ENCODE measurements around the gene INPP4B.

INPP4B gene

GRCh38 chr4:142846108-142846728 lies at the start of gene INPP4B:
INPP4B (minus strand) TSS chr4:142846301.
- Histone ChIP-seq H3K4me3 (ENCODE audit: low read length) (peak within 1 kb of the TSS; percentile 57), H3K4me1 (ENCODE audit: insufficient read depth, low read length) (peaks cover 12% of the 10 kb centered on the region), H3K9me3 (ENCODE audit: low read length) (no peaks in the 10 kb centered on the region), H3K36me3 (ENCODE audit: insufficient read depth, low read length) (no peaks in the 10 kb centered on the region), H3K27me3 (ENCODE audit: insufficient read depth, low read length) (peaks cover 15% of the 10 kb centered on the region), H2AFZ (ENCODE audit: low read depth, low read length) (peak within 1 kb of the TSS; percentile 94)

DNA sequence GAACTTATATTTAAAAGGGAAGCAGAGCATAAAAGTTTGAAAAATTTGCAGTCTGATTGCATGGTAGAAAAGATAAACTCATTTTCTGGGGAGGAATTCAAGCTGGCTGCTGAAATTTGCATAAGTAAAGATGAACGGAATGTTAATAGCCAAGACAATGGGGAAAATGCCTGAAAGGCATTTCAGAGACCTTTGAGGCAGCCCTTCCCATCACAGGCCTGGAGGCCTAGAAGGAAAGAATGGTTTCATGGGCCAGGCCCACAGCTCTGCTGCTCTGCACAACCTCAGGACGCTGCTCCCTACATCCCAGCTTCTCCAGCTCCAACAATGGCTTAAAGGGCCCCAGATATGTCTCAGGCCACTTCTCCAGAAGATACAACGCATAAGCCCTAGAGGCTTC lies 46.9 kb upstream of the INPP4B start:
- no peak overlapping the region for H3K4me3 ChIP-seq (ENCODE audit: low read length)
- no peaks in the 10 kb centered on the region for H3K27me3 ChIP-seq (ENCODE audit: insufficient read depth, low read length)
- no peak overlapping the region for H2AFZ ChIP-seq (ENCODE audit: low read depth, low read length)
- peaks cover 4% of the 10 kb centered on the region for H3K9me3 ChIP-seq (ENCODE audit: low read length)
- H3K36me3 ChIP-seq (ENCODE audit: insufficient read depth, low read length), result no peaks in the 10 kb centered on the region
- H3K4me1 ChIP-seq (ENCODE audit: insufficient read depth, low read length), result no peaks in the 10 kb centered on the region

DNA sequence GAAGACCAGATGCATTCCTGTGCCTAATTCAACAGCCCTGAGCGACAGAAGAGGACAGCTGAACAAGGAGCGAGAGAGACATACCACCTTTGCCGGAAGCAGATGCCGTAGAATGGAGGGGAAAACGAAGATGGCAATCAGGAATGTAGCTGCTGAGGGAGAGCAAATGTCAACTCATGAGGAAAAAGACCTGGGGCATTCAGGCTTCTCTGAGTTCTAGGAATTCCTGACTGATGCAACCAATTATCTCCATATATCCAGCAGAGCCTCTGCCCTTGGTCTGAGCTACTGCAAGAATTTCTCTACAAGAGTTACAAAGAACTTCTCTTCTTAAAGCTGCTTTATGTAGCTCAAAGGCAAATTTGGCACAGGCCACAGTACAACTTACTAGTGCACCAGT lies 40.5 kb upstream of the INPP4B start:
- Histone ChIP-seq H3K27me3 (ENCODE audit: insufficient read depth, low read length) (no peaks in the 10 kb centered on the region), H3K4me1 (ENCODE audit: insufficient read depth, low read length) (no peaks in the 10 kb centered on the region), H3K9me3 (ENCODE audit: low read length) (no peaks in the 10 kb centered on the region), H3K4me3 (ENCODE audit: low read length) (no peak overlapping the region), H3K36me3 (ENCODE audit: insufficient read depth, low read length) (no peaks in the 10 kb centered on the region), H2AFZ (ENCODE audit: low read depth, low read length) (no peak overlapping the region)

DNA sequence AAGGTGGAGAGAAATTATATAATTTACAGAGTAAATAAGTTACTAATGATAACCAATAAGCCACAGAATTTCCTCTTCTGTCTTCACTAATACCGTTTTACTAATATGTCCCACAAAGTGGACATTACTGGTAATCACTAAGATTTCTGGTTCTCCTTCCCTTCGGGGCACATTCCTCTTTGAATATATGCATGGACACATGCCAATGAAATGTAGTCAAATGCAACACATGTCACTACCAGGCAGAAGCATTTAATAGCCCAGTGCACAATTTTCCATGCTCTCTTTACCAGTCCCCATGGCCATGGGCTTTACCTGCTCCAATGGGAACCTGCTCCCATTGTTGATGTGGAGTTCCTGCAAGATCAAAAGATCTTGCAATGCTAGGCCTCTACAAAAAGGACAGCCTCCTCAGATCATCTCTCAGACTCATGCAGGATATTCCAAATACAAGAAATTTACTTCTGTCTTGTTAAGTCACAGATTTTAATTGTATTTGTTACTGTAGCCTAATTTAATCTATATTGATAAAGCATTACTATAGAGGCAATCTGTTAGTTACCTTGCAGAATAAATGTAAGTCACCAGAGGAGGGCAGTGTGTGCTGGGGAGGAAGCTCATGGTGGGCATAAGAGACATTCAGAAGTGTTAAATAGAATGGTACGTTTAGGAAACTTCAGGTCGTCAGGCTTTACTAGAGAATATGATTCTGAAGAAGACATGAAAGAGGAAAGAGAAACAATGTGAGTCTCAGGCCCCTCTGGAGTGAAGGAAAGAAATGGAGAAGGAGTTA lies 37.1 kb upstream of the INPP4B start:
- H3K4me1 ChIP-seq (ENCODE audit: insufficient read depth, low read length), result no peaks in the 10 kb centered on the region
- H2AFZ ChIP-seq (ENCODE audit: low read depth, low read length), result no peak overlapping the region
- H3K27me3 ChIP-seq (ENCODE audit: insufficient read depth, low read length), result no peaks in the 10 kb centered on the region
- H3K4me3 ChIP-seq (ENCODE audit: low read length), result no peak overlapping the region
- H3K36me3 ChIP-seq (ENCODE audit: insufficient read depth, low read length), result no peaks in the 10 kb centered on the region
- no peaks in the 10 kb centered on the region for H3K9me3 ChIP-seq (ENCODE audit: low read length)

- Histone ChIP-seq H3K36me3 (ENCODE audit: insufficient read depth, low read length) (no peaks in the 10 kb centered on the region), H3K9me3 (ENCODE audit: low read length) (no peaks in the 10 kb centered on the region), H3K4me1 (ENCODE audit: insufficient read depth, low read length) (no peaks in the 10 kb centered on the region), H3K4me3 (ENCODE audit: low read length) (no peak overlapping the region), H2AFZ (ENCODE audit: low read depth, low read length) (no peak overlapping the region), H3K27me3 (ENCODE audit: insufficient read depth, low read length) (no peaks in the 10 kb centered on the region)
Measured at GRCh38 chr4:142882159-142882558, 36.1 kb upstream of the INPP4B start.

DNA sequence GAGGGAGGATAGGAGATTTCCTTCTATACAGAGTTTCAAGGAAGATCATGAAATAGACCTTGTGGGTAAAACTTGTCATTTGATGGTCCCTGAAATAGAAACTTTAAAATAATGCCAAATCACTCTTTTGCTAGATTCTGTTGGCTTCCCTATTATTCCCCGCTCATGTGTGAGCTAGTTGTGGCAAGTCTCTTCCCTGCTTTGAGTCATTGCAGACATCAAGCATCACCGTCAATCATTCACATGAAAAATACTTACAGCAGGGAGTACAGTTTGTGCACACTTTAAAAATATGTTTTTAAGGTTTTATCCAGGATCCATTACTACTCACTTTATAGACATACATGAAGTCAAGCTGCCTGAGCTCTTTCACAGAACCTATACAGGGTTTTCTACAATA lies 35.2 kb upstream of the INPP4B start:
- Histone ChIP-seq H3K36me3 (ENCODE audit: insufficient read depth, low read length) (no peaks in the 10 kb centered on the region), H3K4me3 (ENCODE audit: low read length) (no peak overlapping the region), H3K27me3 (ENCODE audit: insufficient read depth, low read length) (no peaks in the 10 kb centered on the region), H3K9me3 (ENCODE audit: low read length) (no peaks in the 10 kb centered on the region), H3K4me1 (ENCODE audit: insufficient read depth, low read length) (no peaks in the 10 kb centered on the region), H2AFZ (ENCODE audit: low read depth, low read length) (no peak overlapping the region)

DNA sequence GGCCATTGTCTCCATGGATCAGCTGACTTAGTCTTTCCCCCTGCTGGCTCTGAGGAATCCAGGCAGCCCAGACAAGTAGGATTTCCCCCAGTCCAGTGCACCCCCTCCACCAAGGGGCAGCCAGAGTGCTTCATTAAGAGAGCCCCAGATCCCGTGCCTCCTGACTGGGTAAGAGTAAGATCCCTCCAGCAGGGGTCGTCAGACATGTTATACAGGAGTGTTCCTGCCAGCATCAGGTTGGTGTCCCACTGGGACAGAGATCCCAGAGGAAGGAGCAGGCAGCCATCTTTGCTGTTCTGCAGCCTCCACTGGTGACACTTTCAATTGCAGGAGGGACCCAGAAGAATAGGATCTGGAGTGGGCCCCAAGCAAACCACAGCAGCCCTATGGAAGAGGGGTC lies 29.0 kb upstream of the INPP4B start:
- no peaks in the 10 kb centered on the region for H3K4me1 ChIP-seq (ENCODE audit: insufficient read depth, low read length)
- no peak overlapping the region for H2AFZ ChIP-seq (ENCODE audit: low read depth, low read length)
- no peaks in the 10 kb centered on the region for H3K9me3 ChIP-seq (ENCODE audit: low read length)
- no peak overlapping the region for H3K4me3 ChIP-seq (ENCODE audit: low read length)
- H3K27me3 ChIP-seq (ENCODE audit: insufficient read depth, low read length), result no peaks in the 10 kb centered on the region
- H3K36me3 ChIP-seq (ENCODE audit: insufficient read depth, low read length), result no peaks in the 10 kb centered on the region

GRCh38 chr4:142874684-142875083 lies 28.6 kb upstream of the INPP4B start:
- Histone ChIP-seq H2AFZ (ENCODE audit: low read depth, low read length) (no peak overlapping the region), H3K9me3 (ENCODE audit: low read length) (no peaks in the 10 kb centered on the region), H3K36me3 (ENCODE audit: insufficient read depth, low read length) (no peaks in the 10 kb centered on the region), H3K27me3 (ENCODE audit: insufficient read depth, low read length) (no peaks in the 10 kb centered on the region), H3K4me1 (ENCODE audit: insufficient read depth, low read length) (no peaks in the 10 kb centered on the region), H3K4me3 (ENCODE audit: low read length) (no peak overlapping the region)

GRCh38 chr4:142866685-142867084 lies 20.6 kb upstream of the INPP4B start:
- Histone ChIP-seq H3K4me1 (ENCODE audit: insufficient read depth, low read length) (no peaks in the 10 kb centered on the region), H3K9me3 (ENCODE audit: low read length) (no peaks in the 10 kb centered on the region), H2AFZ (ENCODE audit: low read depth, low read length) (no peak overlapping the region), H3K27me3 (ENCODE audit: insufficient read depth, low read length) (no peaks in the 10 kb centered on the region), H3K36me3 (ENCODE audit: insufficient read depth, low read length) (no peaks in the 10 kb centered on the region), H3K4me3 (ENCODE audit: low read length) (no peak overlapping the region)

- Histone ChIP-seq H2AFZ (ENCODE audit: low read depth, low read length) (no peak overlapping the region), H3K27me3 (ENCODE audit: insufficient read depth, low read length) (no peaks in the 10 kb centered on the region), H3K4me3 (ENCODE audit: low read length) (no peak overlapping the region), H3K36me3 (ENCODE audit: insufficient read depth, low read length) (no peaks in the 10 kb centered on the region), H3K9me3 (ENCODE audit: low read length) (no peaks in the 10 kb centered on the region), H3K4me1 (ENCODE audit: insufficient read depth, low read length) (no peaks in the 10 kb centered on the region)
Measured at GRCh38 chr4:142861351-142861750, 15.2 kb upstream of the INPP4B start.

DNA sequence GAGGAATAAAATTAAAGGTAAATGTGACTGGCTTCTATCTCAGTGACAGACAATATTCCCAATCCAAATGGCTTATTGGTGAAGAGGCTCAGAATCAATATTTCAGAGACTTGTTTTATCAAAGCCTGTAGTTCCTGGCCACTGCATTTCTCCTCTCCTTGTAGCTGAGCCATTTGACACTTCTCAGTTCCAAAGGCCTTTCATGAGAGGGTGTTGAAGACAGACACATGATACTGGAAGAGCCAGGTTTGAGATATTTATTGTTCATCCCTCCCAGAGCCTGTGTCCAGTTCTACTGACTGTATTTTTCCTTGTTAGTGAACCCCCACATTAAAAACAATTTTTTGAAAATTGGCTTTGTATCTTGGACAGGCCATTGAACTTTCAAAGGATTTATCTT lies 12.9 kb upstream of the INPP4B start:
- Histone ChIP-seq H3K9me3 (ENCODE audit: low read length) (no peaks in the 10 kb centered on the region), H3K4me1 (ENCODE audit: insufficient read depth, low read length) (no peaks in the 10 kb centered on the region), H3K36me3 (ENCODE audit: insufficient read depth, low read length) (no peaks in the 10 kb centered on the region), H2AFZ (ENCODE audit: low read depth, low read length) (no peak overlapping the region), H3K4me3 (ENCODE audit: low read length) (no peak overlapping the region), H3K27me3 (ENCODE audit: insufficient read depth, low read length) (no peaks in the 10 kb centered on the region)

GRCh38 chr4:142858446-142858845 lies 12.3 kb upstream of the INPP4B start:
- Histone ChIP-seq H3K36me3 (ENCODE audit: insufficient read depth, low read length) (no peaks in the 10 kb centered on the region), H2AFZ (ENCODE audit: low read depth, low read length) (no peak overlapping the region), H3K9me3 (ENCODE audit: low read length) (no peaks in the 10 kb centered on the region), H3K4me1 (ENCODE audit: insufficient read depth, low read length) (no peaks in the 10 kb centered on the region), H3K27me3 (ENCODE audit: insufficient read depth, low read length) (no peaks in the 10 kb centered on the region), H3K4me3 (ENCODE audit: low read length) (no peak overlapping the region)

DNA sequence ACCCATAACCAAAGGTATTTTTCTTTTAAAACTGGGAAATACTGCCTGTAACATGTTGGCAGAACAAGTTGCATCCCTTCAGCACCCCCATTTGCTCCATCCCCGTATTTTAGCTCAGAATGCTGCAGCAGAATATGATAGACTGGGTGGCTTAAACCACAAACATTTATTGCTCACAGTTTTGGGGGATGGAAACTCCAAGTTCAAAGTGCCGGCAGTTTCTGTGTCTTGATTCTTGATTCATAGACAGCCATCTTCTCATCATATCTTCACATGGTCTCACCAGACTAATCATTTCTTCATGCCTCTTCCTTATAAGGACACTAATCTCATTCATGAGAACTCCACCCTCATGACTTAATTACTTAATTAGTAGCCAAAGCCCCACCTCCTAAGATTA lies 10.5 kb upstream of the INPP4B start:
- no peaks in the 10 kb centered on the region for H3K27me3 ChIP-seq (ENCODE audit: insufficient read depth, low read length)
- no peaks in the 10 kb centered on the region for H3K9me3 ChIP-seq (ENCODE audit: low read length)
- H3K4me1 ChIP-seq (ENCODE audit: insufficient read depth, low read length), result no peaks in the 10 kb centered on the region
- no peak overlapping the region for H3K4me3 ChIP-seq (ENCODE audit: low read length)
- H2AFZ ChIP-seq (ENCODE audit: low read depth, low read length), result no peak overlapping the region
- H3K36me3 ChIP-seq (ENCODE audit: insufficient read depth, low read length), result no peaks in the 10 kb centered on the region

DNA sequence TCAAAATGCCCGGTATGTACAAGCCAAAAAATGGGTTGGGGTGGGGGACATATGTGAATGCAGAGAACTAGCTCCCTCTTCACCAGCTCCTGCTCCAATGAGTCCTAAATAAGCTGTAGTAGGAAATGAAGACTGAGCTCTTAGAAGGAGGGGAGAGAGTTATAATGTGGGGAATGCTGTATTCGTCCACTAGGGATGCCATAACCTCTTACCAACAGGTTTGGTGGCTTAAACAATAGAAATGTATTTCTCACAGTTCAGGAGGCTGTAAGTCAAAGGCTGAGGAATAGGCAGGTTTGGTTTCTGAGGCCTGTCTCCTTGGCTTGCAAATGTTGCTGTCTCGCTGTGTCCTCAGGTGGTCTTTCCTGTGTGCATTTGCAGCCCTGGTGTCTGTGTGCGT lies 4.4 kb upstream of the INPP4B start:
- Histone ChIP-seq H3K9me3 (ENCODE audit: low read length) (no peaks in the 10 kb centered on the region), H3K36me3 (ENCODE audit: insufficient read depth, low read length) (no peaks in the 10 kb centered on the region), H2AFZ (ENCODE audit: low read depth, low read length) (no peak overlapping the region), H3K4me1 (ENCODE audit: insufficient read depth, low read length) (peaks cover 7% of the 10 kb centered on the region), H3K27me3 (ENCODE audit: insufficient read depth, low read length) (peaks cover 3% of the 10 kb centered on the region), H3K4me3 (ENCODE audit: low read length) (no peak overlapping the region)
